Measurements from ENCODE around the gene LDLRAD3.

- TF ChIP-seq CTCF (IDR thresholded peaks at IDR 0.05), result no peak
- no peak for TF ChIP-seq POLR2A (IDR thresholded peaks at IDR 0.05)
These were observed 23.2 kb downstream of the LDLRAD3 start for GRCh38 chr11:35967042-35967441.
